SK-N-SH (cell line): ENCODE data around the gene PRXL2B.

Source experiments
- EZH2phosphoT487 ChIP-seq: fragments of 200-600 bp; sonication (generic); IDR thresholded peaks from 2 replicates; pipeline ENCODE4 v1.6.1; 2017; ENCODE audit warnings: low read depth, mixed run types, mild to moderate bottlenecking, antibody characterized with exemption, moderate library complexity, borderline replicate concordance
- FOXM1 ChIP-seq: IDR thresholded peaks from 2 replicates; pipeline ENCODE4 v1.4.0; 2012; ENCODE audit warnings: low read depth, mild to moderate bottlenecking
- GABPA ChIP-seq: IDR thresholded peaks from 2 replicates; pipeline ENCODE4 v1.4.0; 2012; ENCODE audit warnings: low read depth, mild to moderate bottlenecking
- GATA2 ChIP-seq: sonication (generic); formaldehyde crosslinking; IDR thresholded peaks from 2 replicates; pipeline ENCODE4 v1.5.0; 2020; ENCODE audit warnings: mild to moderate bottlenecking, missing genetic modification reagents
- JUND ChIP-seq: IDR thresholded peaks from 2 replicates; pipeline ENCODE4 v1.4.0; 2012
- NFIC ChIP-seq: IDR thresholded peaks from 2 replicates; pipeline ENCODE4 v1.4.0; 2012; ENCODE audit warnings: borderline replicate concordance
- RXRA ChIP-seq: IDR thresholded peaks from 2 replicates; pipeline ENCODE4 v1.4.0; 2012; ENCODE audit warnings: low read depth, mild to moderate bottlenecking, borderline replicate concordance
- SIN3A ChIP-seq: IDR thresholded peaks from 2 replicates; pipeline ENCODE4 v1.6.1; 2012; ENCODE audit warnings: low read depth, mild to moderate bottlenecking, low read length, moderate library complexity, borderline replicate concordance
- TEAD4 ChIP-seq: IDR thresholded peaks from 2 replicates; pipeline ENCODE4 v1.4.0; 2012; ENCODE audit warnings: mild to moderate bottlenecking, borderline replicate concordance; ENCODE audit not compliant: insufficient read depth
- TF ChIP-seq, protein P1 (sequence below): fragments of 200-600 bp; sonication (generic); IDR thresholded peaks from 2 replicates; pipeline ENCODE4 v1.6.1; 2017; ENCODE audit warnings: antibody characterized with exemption, mild to moderate bottlenecking, moderate library complexity
- TF ChIP-seq, protein P2 (sequence below): IDR thresholded peaks from 2 replicates; pipeline ENCODE4 v1.4.0; 2012; ENCODE audit warnings: low read depth, borderline replicate concordance
- TF ChIP-seq, protein P3 (sequence below): fragments of 150-350 bp; IDR thresholded peaks from 2 replicates; pipeline ENCODE4 v1.6.1; 2017; ENCODE audit warnings: antibody characterized with exemption, low read length, low read depth, borderline replicate concordance
- TF ChIP-seq, protein P4 (sequence below): IDR thresholded peaks from 2 replicates; pipeline ENCODE4 v1.6.1; 2012; ENCODE audit warnings: mild to moderate bottlenecking, low read depth, low read length, moderate library complexity
- TF ChIP-seq, protein P5 (sequence below): IDR thresholded peaks from 2 replicates; pipeline ENCODE4 v1.4.0; 2012; ENCODE audit warnings: low read depth

DNA sequence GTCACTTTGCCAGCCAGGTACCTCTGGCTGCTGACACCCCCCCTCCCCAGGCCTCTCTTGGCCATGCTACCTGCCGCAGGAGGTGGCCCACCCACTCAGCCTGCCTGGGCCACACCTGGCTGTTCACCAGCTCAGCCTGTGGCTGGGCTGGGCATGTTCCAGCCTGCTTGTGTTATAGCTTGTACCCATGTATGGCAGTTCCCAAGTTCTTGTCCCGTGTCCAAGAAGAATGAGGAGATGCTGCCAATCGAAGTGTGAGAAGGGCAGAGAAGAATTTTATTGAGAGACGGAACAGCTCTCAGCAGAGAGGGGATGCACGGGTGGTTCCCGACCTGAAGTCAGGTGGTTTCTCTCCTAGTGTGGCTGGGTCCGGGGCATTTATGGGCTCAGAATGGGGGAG is 50.2 kb downstream of the PRXL2B start:
- TF ChIP-seq, protein P1, sequence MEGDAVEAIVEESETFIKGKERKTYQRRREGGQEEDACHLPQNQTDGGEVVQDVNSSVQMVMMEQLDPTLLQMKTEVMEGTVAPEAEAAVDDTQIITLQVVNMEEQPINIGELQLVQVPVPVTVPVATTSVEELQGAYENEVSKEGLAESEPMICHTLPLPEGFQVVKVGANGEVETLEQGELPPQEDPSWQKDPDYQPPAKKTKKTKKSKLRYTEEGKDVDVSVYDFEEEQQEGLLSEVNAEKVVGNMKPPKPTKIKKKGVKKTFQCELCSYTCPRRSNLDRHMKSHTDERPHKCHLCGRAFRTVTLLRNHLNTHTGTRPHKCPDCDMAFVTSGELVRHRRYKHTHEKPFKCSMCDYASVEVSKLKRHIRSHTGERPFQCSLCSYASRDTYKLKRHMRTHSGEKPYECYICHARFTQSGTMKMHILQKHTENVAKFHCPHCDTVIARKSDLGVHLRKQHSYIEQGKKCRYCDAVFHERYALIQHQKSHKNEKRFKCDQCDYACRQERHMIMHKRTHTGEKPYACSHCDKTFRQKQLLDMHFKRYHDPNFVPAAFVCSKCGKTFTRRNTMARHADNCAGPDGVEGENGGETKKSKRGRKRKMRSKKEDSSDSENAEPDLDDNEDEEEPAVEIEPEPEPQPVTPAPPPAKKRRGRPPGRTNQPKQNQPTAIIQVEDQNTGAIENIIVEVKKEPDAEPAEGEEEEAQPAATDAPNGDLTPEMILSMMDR, result no peak
- TF ChIP-seq RXRA, result no peak
- TF ChIP-seq, protein P2, sequence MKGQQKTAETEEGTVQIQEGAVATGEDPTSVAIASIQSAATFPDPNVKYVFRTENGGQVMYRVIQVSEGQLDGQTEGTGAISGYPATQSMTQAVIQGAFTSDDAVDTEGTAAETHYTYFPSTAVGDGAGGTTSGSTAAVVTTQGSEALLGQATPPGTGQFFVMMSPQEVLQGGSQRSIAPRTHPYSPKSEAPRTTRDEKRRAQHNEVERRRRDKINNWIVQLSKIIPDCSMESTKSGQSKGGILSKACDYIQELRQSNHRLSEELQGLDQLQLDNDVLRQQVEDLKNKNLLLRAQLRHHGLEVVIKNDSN, result no peak
- no peak for TF ChIP-seq GATA2 (CRISPR knock-in tag)
- TF ChIP-seq, protein P3, sequence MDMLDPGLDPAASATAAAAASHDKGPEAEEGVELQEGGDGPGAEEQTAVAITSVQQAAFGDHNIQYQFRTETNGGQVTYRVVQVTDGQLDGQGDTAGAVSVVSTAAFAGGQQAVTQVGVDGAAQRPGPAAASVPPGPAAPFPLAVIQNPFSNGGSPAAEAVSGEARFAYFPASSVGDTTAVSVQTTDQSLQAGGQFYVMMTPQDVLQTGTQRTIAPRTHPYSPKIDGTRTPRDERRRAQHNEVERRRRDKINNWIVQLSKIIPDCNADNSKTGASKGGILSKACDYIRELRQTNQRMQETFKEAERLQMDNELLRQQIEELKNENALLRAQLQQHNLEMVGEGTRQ, result no peak
- no peak for TF ChIP-seq FOXM1
- no peak for TF ChIP-seq SIN3A
- TF ChIP-seq, protein P4, sequence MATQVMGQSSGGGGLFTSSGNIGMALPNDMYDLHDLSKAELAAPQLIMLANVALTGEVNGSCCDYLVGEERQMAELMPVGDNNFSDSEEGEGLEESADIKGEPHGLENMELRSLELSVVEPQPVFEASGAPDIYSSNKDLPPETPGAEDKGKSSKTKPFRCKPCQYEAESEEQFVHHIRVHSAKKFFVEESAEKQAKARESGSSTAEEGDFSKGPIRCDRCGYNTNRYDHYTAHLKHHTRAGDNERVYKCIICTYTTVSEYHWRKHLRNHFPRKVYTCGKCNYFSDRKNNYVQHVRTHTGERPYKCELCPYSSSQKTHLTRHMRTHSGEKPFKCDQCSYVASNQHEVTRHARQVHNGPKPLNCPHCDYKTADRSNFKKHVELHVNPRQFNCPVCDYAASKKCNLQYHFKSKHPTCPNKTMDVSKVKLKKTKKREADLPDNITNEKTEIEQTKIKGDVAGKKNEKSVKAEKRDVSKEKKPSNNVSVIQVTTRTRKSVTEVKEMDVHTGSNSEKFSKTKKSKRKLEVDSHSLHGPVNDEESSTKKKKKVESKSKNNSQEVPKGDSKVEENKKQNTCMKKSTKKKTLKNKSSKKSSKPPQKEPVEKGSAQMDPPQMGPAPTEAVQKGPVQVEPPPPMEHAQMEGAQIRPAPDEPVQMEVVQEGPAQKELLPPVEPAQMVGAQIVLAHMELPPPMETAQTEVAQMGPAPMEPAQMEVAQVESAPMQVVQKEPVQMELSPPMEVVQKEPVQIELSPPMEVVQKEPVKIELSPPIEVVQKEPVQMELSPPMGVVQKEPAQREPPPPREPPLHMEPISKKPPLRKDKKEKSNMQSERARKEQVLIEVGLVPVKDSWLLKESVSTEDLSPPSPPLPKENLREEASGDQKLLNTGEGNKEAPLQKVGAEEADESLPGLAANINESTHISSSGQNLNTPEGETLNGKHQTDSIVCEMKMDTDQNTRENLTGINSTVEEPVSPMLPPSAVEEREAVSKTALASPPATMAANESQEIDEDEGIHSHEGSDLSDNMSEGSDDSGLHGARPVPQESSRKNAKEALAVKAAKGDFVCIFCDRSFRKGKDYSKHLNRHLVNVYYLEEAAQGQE, result no peak
- TF ChIP-seq, protein P5, sequence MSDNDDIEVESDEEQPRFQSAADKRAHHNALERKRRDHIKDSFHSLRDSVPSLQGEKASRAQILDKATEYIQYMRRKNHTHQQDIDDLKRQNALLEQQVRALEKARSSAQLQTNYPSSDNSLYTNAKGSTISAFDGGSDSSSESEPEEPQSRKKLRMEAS, result no peak
- no peak for TF ChIP-seq NFIC
- no peak for TF ChIP-seq EZH2phosphoT487
- TF ChIP-seq GABPA, result no peak
- TF ChIP-seq TEAD4, result no peak
- no peak for TF ChIP-seq JUND
